ENCODE results near the gene OR9Q2.
"Not testable (repeated sequence)": the region's sequence is repeated elsewhere in the genome, so short reads cannot be mapped to it uniquely, and the experiment has no call there.

The OR9Q2 gene

GRCh38 chr11:58188770-58189169 is at the start of gene OR9Q2:
Gene OR9Q2, plus strand, starts transcription at chr11:58189070. Its CDS starts 1,421 bp downstream, at chr11:58190491.
- DNase-seq: no peak

- no peak for DNase-seq
Observed at GRCh38 chr11:58142761-58143160, 46.1 kb upstream of the OR9Q2 start.

GRCh38 chr11:58152781-58153180 is 36.1 kb upstream of the OR9Q2 start:
- DNase-seq: no peak

- no peak for DNase-seq
Observed at GRCh38 chr11:58164389-58164788, 24.5 kb upstream of the OR9Q2 start.

GRCh38 chr11:58164990-58165389 is 23.9 kb upstream of the OR9Q2 start:
- DNase-seq: no peak

- DNase-seq: no peak
Observed at GRCh38 chr11:58165504-58166106, 23.3 kb upstream of the OR9Q2 start.

- DNase-seq: no peak
Observed at GRCh38 chr11:58177409-58178054, 11.3 kb upstream of the OR9Q2 start.

GRCh38 chr11:58178444-58178843 is 10.4 kb upstream of the OR9Q2 start:
- no peak for DNase-seq

GRCh38 chr11:58179648-58180047 is 9.2 kb upstream of the OR9Q2 start:
- no peak for DNase-seq

GRCh38 chr11:58186938-58187337 is 1.9 kb upstream of the OR9Q2 start:
- DNase-seq: no peak

- no peak for DNase-seq
Observed at GRCh38 chr11:58192229-58192628, 3.4 kb downstream of the OR9Q2 start.

GRCh38 chr11:58193391-58193790 is 4.5 kb downstream of the OR9Q2 start:
- DNase-seq: no peak

- no peak for DNase-seq
Observed at GRCh38 chr11:58195939-58196338, 7.1 kb downstream of the OR9Q2 start.

GRCh38 chr11:58199271-58199670 is 10.4 kb downstream of the OR9Q2 start:
- no peak for DNase-seq

- DNase-seq: no peak
Observed at GRCh38 chr11:58204042-58204441, 15.2 kb downstream of the OR9Q2 start, which contains the start of gene OR1S2. Gene OR1S2, minus strand, starts transcription at chr11:58204142. Its CDS starts 0 bp downstream, at chr11:58204142.

GRCh38 chr11:58212420-58212819 is 23.6 kb downstream of the OR9Q2 start, which contains the start of gene OR1S1:
Gene OR1S1, plus strand, starts transcription at chr11:58212720.
- not testable (repeated sequence) for DNase-seq

GRCh38 chr11:58216476-58216875 is 27.6 kb downstream of the OR9Q2 start:
- no peak for DNase-seq

GRCh38 chr11:58222721-58223120 is 33.9 kb downstream of the OR9Q2 start:
- DNase-seq: no peak

- no peak for DNase-seq
Observed at GRCh38 chr11:58227956-58228615, 39.2 kb downstream of the OR9Q2 start.

Data from MV-4-11 (cell line).